GM19324 (cell line): ENCODE results near the gene ZNF2.

Experiments used
- ATAC-seq: cut with Tn5 transposase; IDR thresholded peaks from one replicate; pipeline ENCODE4 v1.9.1; 2021; ENCODE audit warnings: mild to moderate bottlenecking, moderate library complexity; ENCODE audit not compliant: unreplicated experiment, low FRiP score

Gene ZNF2

DNA sequence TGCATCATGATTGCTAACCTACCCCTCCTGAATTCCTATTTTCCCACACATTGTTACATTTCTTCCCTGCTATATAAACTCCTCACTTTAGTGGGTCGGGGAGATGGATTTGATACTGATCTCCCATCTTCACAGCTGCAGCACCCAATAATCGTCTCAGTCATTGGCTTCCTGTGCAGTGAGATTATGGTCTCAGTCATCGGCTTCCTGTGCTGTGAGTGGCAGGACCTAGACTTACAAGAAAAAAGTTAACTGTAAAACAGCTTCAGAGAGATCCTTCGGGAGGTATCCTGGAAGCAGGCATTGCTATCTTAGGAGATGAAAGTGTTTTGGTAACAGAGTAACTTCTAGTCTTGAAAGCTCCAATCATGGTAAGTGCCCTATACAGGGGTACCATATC lies 38.3 kb downstream of the ZNF2 start:
- ATAC-seq = no peak

DNA sequence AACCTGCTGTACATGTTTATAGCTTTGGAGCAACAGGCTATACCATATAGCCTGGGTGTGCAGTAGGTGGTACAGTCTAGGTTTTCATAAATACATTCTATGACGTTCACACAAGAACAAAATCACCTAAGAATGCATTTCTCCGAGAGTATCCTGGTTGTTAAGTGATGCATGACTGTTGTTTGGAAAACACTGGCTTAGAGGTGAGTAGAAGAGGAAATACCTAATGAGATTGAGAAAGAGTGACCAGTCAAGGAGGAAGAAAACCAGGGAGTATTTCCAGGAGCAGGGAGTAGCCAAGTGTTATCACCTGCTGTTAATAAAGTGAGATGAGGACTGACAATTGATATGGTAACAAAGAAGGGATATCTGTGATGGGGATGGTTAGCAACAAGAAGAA lies 38.8 kb downstream of the ZNF2 start:
- no peak for ATAC-seq

DNA sequence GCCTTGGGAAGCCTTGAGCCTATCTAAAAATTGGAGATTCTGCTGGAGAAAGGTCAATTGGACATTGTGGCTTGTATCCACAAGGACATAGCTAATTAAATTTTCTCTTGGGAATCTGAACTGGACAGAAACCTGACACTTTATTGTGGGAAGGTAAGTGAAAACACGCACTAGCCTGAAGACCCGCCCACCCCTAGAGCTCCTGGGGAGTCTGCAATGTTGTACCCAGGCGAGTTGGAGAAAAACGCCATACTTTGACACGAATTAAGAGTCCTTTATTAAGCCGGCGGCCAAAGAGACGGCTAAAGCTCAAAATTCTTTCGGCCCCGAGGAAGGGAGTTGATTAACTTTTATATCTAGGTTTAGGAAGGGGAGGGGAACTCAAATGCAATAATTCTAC lies 40.5 kb downstream of the ZNF2 start:
- no peak for ATAC-seq

DNA sequence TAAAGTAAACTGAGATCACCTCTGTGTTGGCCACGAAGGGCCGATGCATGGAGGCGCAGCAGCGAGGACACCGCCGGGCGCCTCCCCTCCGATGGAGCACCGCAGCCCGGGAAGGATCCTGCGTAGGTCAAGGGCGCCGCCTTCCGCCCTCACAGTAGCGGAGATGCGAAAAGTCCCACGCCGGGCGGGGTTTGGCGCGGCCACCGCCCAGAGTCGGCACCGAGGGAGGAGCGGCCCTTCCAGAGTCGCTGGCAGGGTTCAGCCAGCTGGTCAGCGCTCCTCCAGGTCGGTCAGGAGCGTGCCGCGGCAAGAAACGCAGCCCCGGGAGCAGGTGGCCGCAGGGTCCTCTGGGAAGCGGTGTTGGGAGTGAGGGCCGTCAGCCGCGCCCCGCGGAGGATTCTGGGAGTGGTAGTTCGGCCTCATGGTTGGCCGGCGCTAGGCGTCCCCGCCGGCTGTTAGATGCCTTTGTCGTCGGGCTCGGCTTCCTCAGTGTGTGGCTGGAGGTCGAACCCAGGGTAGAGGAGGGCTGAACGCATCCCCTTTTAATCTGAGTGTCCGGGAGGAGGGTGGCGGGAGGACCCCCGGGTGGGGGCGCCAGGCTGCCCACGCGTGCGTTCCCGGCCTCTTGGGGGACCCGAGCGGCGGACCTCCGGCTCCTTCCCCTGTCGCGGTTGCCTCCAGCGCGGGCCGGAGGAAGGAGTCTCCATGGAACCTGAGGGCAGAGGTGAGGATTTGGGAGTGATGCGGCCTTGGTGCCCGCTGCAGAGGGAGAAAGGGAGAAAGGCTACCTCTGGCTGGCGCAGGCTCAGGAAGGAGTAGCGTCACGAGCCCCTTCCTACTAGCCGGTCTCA lies 41.7 kb downstream of the ZNF2 start, which contains the start of gene ZNF892:
TSS of gene ZNF892 (plus strand) at position 411 of the 851 bp plus-strand sequence. CDS start at position 706, 295 bp downstream.
- peak; percentile 98 for ATAC-seq

DNA sequence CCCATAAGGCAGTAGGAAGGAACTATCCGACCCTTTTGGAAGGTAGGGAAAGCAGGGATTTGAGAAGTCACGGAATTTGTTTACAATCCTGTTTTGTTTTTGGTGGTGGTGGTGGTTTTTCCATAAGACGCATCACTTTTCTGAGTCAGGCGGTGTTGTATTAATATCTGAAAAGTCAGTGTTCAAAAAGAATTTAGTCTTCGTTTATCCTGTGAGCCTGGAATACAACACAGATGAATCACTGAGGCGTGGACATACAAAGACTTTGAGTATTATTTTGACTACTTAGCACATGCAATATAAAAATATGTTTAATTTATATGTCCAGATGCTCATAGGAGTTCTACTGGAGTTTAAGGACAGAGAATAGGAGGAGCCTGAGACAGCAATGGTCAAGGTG lies 42.5 kb downstream of the ZNF2 start:
- ATAC-seq = no peak

DNA sequence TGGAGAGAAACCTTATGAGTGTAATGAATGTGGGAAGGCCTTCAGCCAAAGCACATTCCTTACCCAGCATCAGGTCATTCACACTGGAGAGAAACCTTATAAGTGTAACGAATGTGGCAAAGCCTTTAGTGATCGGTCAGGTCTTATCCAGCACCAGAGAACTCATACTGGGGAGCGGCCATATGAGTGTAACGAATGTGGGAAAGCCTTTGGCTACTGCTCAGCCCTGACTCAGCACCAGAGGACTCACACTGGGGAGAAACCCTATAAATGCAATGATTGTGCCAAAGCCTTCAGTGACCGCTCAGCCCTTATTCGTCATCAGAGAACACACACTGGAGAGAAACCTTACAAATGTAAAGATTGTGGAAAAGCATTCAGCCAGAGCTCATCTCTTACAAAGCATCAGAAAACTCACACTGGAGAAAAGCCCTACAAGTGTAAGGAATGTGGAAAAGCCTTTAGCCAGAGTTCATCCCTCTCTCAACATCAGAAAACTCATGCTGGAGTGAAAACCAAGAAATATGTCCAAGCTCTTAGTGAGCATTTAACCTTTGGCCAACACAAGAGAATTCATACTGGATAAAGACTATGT lies 49.5 kb downstream of the ZNF2 start:
- no peak for ATAC-seq

DNA sequence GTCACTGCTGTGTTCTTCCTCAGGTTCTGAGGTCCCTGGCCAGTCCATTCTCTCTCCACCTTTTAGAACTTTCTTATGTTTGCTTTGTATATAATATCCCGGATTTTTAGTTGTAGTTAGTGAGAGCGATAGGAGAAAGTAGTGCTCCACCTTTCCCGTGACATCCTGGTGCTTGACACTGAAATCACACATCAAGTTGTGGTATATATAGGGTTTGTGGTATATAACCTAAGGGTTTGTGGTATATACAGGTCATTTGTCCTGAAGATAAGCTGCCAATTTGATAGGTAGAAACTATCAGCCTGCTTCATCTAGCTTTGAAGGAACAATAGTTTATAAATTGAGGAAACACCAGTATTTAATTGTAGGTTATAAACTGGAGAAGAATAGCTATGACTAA lies 54.8 kb downstream of the ZNF2 start:
- ATAC-seq = no peak

DNA sequence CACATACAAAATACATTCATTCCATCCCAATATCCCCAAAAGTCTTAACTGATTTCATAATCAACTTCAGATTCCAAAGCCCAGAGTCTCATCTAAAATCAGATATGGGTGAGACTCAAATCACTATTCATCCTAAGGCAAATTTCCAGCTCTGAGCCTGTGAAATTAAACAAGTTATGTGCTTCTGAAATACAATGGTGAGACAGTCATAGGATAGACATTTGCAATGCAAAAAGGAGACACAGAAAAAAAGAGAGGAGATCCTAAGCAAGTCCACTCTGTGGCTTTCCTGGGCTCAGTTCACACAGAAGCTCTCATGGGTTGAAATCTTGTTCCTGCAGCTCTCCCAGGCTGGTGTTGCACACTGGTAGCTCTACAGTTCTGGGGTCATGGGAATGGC lies 60.0 kb downstream of the ZNF2 start:
- ATAC-seq = no peak

DNA sequence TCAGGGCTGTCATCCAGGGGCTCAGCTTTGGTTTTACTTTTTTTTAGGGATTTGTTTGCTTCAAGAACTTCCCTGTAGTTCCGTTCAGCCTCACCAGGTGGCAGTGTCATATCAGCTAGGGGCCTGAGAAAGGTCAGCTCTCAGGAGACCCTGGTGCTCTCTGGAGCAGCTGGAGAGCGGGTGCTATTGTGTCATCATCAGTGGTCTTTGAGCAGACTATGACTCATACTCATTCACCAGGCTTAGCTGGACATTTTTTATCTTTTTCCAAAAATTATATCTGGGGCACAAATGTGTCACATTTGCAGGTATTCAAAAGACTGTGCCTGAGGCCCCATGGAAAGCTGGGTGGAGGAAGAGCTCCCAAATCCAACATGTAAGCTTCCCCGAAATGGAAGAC lies 66.1 kb downstream of the ZNF2 start:
- ATAC-seq = no peak

DNA sequence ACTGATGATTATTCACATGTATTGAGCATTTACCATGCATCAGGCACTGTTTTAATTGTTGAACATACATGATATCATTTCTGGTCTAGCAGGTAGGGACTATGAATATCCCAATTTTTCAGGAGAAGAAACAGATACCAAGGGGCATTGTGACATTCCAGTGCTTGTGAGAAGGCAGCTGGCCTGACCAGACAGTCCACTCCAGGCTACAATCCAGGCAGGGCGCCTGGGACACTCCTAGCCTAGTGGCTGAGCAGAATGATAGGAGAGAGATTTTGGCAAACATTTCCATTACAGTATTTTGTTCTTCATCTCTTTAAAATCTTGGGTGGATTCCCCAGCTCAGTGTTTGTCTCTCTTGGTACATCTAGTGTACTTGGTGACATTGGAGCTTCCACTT lies 66.6 kb downstream of the ZNF2 start:
- ATAC-seq = no peak
